HepG2 (cell line): ENCODE data around the gene TRAPPC1. TPM values are rescaled to one million over a fixed set of nuclear protein-coding genes. Genes with fewer than 3 reads are reported as not detected.

Source experiments
- AGO1 ChIP-seq: fragments of 200-400 bp; formaldehyde crosslinking; IDR thresholded peaks from 2 replicates; pipeline ENCODE4 v1.6.1; 2017; ENCODE audit warnings: mild to moderate bottlenecking, low read depth, low read length, moderate library complexity; ENCODE audit not compliant: poor library complexity, severe bottlenecking
- DMAP1 ChIP-seq: IDR thresholded peaks from 2 replicates; pipeline ENCODE4 v1.6.1; 2016
- HIVEP1 ChIP-seq: sonication (generic); formaldehyde crosslinking; IDR thresholded peaks from 2 replicates; pipeline ENCODE4 v1.4.0; 2020; ENCODE audit warnings: mild to moderate bottlenecking, missing genetic modification reagents
- IRF2 ChIP-seq: IDR thresholded peaks from 2 replicates; pipeline ENCODE4 v1.6.1; 2018; ENCODE audit warnings: missing genetic modification reagents, missing compliant biosample characterization
- KDM2A ChIP-seq: sonication (generic); formaldehyde crosslinking; IDR thresholded peaks from 2 replicates; pipeline ENCODE4 v1.4.0; 2020; ENCODE audit warnings: low read depth, missing genetic modification reagents, borderline replicate concordance
- KDM3A ChIP-seq: IDR thresholded peaks from 2 replicates; pipeline ENCODE4 v1.6.1; 2018; ENCODE audit warnings: low read depth, missing compliant biosample characterization
- MXD1 ChIP-seq: sonication (generic); formaldehyde crosslinking; IDR thresholded peaks from 2 replicates; pipeline ENCODE4 v1.4.0; 2020; ENCODE audit warnings: mild to moderate bottlenecking, missing genetic modification reagents
- PATZ1 ChIP-seq: sonication (generic); formaldehyde crosslinking; IDR thresholded peaks from 2 replicates; pipeline ENCODE4 v1.4.0; 2020; ENCODE audit warnings: missing genetic modification reagents
- RBFOX2 ChIP-seq: fragments of 200-400 bp; formaldehyde crosslinking; IDR thresholded peaks from 2 replicates; pipeline ENCODE4 v1.6.1; 2017; ENCODE audit warnings: low read depth, mild to moderate bottlenecking, low read length
- RBM39 ChIP-seq: fragments of 200-400 bp; formaldehyde crosslinking; IDR thresholded peaks from one replicate; pipeline ENCODE4 v1.6.1; 2018; ENCODE audit warnings: antibody characterized with exemption, mild to moderate bottlenecking, low read depth, low read length; ENCODE audit not compliant: poor library complexity, severe bottlenecking
- SP4 ChIP-seq: sonication (generic); formaldehyde crosslinking; IDR thresholded peaks from 2 replicates; pipeline ENCODE4 v1.8.1; 2023; ENCODE audit warnings: mild to moderate bottlenecking, missing genetic modification reagents
- SRSF1 ChIP-seq: fragments of 200-400 bp; formaldehyde crosslinking; optimal IDR thresholded peaks from 2 replicates; pipeline ENCODE3; 2017; ENCODE audit warnings: mild to moderate bottlenecking, low read depth, low read length, moderate library complexity
- TCF7 ChIP-seq: sonication (generic); IDR thresholded peaks from 2 replicates; pipeline ENCODE4 v1.6.1; 2016; ENCODE audit warnings: antibody characterized with exemption, low read depth
- ZBTB7A ChIP-seq: sonication (generic); formaldehyde crosslinking; IDR thresholded peaks from 2 replicates; pipeline ENCODE4 v1.8.0; 2022; ENCODE audit warnings: mild to moderate bottlenecking, missing genetic modification reagents
- ZFP91 ChIP-seq: sonication (generic); formaldehyde crosslinking; IDR thresholded peaks from 2 replicates; pipeline ENCODE4 v1.9.0; 2022; ENCODE audit warnings: missing genetic modification reagents, mild to moderate bottlenecking, borderline replicate concordance
- ZNF446 ChIP-seq: sonication (generic); formaldehyde crosslinking; IDR thresholded peaks from 2 replicates; pipeline ENCODE4 v1.5.0; 2020; ENCODE audit warnings: mild to moderate bottlenecking, missing genetic modification reagents
- ZNF512 ChIP-seq: sonication (generic); formaldehyde crosslinking; IDR thresholded peaks from 2 replicates; pipeline ENCODE4 v1.4.0; 2020; ENCODE audit warnings: mild to moderate bottlenecking, missing genetic modification reagents
- ZNF576 ChIP-seq: sonication (generic); formaldehyde crosslinking; IDR thresholded peaks from 2 replicates; pipeline ENCODE4 v1.4.0; 2020; ENCODE audit warnings: mild to moderate bottlenecking, missing genetic modification reagents
- ZNF615 ChIP-seq: sonication (generic); formaldehyde crosslinking; IDR thresholded peaks from 2 replicates; pipeline ENCODE4 v1.5.0; 2020; ENCODE audit warnings: mild to moderate bottlenecking, missing genetic modification reagents, borderline replicate concordance
- ZNF616 ChIP-seq: sonication (generic); formaldehyde crosslinking; IDR thresholded peaks from 2 replicates; pipeline ENCODE4 v1.5.0; 2020; ENCODE audit warnings: low read depth, mild to moderate bottlenecking, missing genetic modification reagents
- ZNF619 ChIP-seq: sonication (generic); formaldehyde crosslinking; IDR thresholded peaks from 2 replicates; pipeline ENCODE4 v1.4.0; 2020; ENCODE audit warnings: mild to moderate bottlenecking, missing genetic modification reagents
- ZNF660 ChIP-seq: sonication (generic); formaldehyde crosslinking; IDR thresholded peaks from 2 replicates; pipeline ENCODE4 v1.5.1; 2020; ENCODE audit warnings: mild to moderate bottlenecking, low read depth, missing genetic modification reagents, borderline replicate concordance
- ZNF746 ChIP-seq: sonication (generic); formaldehyde crosslinking; IDR thresholded peaks from 2 replicates; pipeline ENCODE4 v1.8.0; 2022; ENCODE audit warnings: mild to moderate bottlenecking, missing genetic modification reagents
- ZNF816 ChIP-seq: sonication (generic); formaldehyde crosslinking; IDR thresholded peaks from 2 replicates; pipeline ENCODE4 v1.8.0; 2022; ENCODE audit warnings: missing genetic modification reagents, mild to moderate bottlenecking, borderline replicate concordance
- polyA plus RNA-seq, 8 experiments: library from polyadenylated mRNA; depleted of rRNA in 3 of 8; stranded (reverse) in 7 of 8; unstranded in 1 of 8; fragments of >200 nt; fragmentation: Illumina TruSeq in 4 of 8; extraction: Trizol in 4 of 8; gene quantifications; 2 replicates each; pipeline versions ENCODE4 v1.2.1 to v1.2.3, GENCODE V29; 2011 to 2016; ENCODE audit warnings: low read depth in 4 of 8, missing spikeins in 1 of 8, mixed read lengths in 1 of 8; ENCODE audit not compliant: insufficient read depth in 1 of 8
- total RNA-seq, 5 experiments: library from RNA; depleted of rRNA; stranded (reverse); fragments of >200 nt; fragmentation: Illumina TruSeq; extraction: Trizol; gene quantifications; 2 replicates each; pipeline ENCODE4 v1.2.3, GENCODE V29; 2016; ENCODE audit warnings: low read depth in 1 of 5

Gene TRAPPC1
- total and polyA plus RNA-seq, 2 of the 13 experiments (the other 11 are each of a cell fraction or from before 2014, with no cell fraction given) = 28.1 to 44.9 TPM

GRCh38 chr17:7887482-7888183 is 44.1 kb downstream of the TRAPPC1 start (continued):
- TF ChIP-seq ZNF660 (CRISPR knock-in tag) (no peak), TCF7 (no peak), ZNF616 (CRISPR knock-in tag) (no peak), ZNF746 (0 out of 2 replicates have a peak, but pooled peaks have one; percentile 34), ZNF816 (CRISPR knock-in tag) (no peak), MXD1 (CRISPR knock-in tag) (peak; percentile 78; the same call in 1 of the 2 replicates), ZNF512 (CRISPR knock-in tag) (no peak), SP4 (CRISPR knock-in tag) (0 out of 2 replicates have a peak, but pooled peaks have one; percentile 24), SRSF1 (no peak), RBM39 (peak; percentile 12), IRF2 (CRISPR knock-in tag) (0 out of 2 replicates have a peak, but pooled peaks have one; percentile 49), ZNF615 (CRISPR knock-in tag) (no peak), ZBTB7A (CRISPR knock-in tag) (no peak), ZNF446 (CRISPR knock-in tag) (peak; percentile 53; the same call in 1 of the 2 replicates), ZNF619 (CRISPR knock-in tag) (peak; percentile 68; the same call in 1 of the 2 replicates), AGO1 (no peak), ZFP91 (CRISPR knock-in tag) (peak; percentile 83; the same call in 1 of the 2 replicates), RBFOX2 (peak; percentile 48), KDM2A (CRISPR knock-in tag) (peak; percentile 56; the same call in 1 of the 2 replicates), HIVEP1 (CRISPR knock-in tag) (peak; percentile 76), PATZ1 (CRISPR knock-in tag) (peak; percentile 55), DMAP1 (CRISPR knock-in tag) (peak; percentile 28; the same call in 1 of the 2 replicates), KDM3A (CRISPR knock-in tag) (0 out of 2 replicates have a peak, but pooled peaks have one; percentile 30), ZNF576 (CRISPR knock-in tag) (0 out of 2 replicates have a peak, but pooled peaks have one; percentile 82)
